AG20443 (cell line): Measurements from ENCODE around the gene NTSR1.
A peak's percentile ranks its signal among the peaks of the same experiment; 100 is the strongest.

ENCODE experiments used
- DNase-seq: peaks from one replicate; pipeline ENCODE4 v3.0.0; 2012; ENCODE audit warnings: low spot score, mixed read lengths

The NTSR1 gene

GRCh38 chr20:62771396-62772102 is 62.9 kb downstream of the NTSR1 start:
- no peak for DNase-seq

GRCh38 chr20:62772103-62772611 is 63.5 kb downstream of the NTSR1 start:
- DNase-seq = no peak

- DNase-seq = no peak
These were observed 64.0 kb downstream of the NTSR1 start for GRCh38 chr20:62772619-62772989.

GRCh38 chr20:62772990-62773844 is 64.6 kb downstream of the NTSR1 start:
- DNase-seq = peak; percentile 58

GRCh38 chr20:62773845-62774714 is 65.4 kb downstream of the NTSR1 start:
- no peak for DNase-seq

- DNase-seq = no peak
These were observed 66.1 kb downstream of the NTSR1 start for GRCh38 chr20:62774762-62775161.

- no peak for DNase-seq
These were observed 66.6 kb downstream of the NTSR1 start for GRCh38 chr20:62775206-62775605.

GRCh38 chr20:62776035-62776691 is 67.5 kb downstream of the NTSR1 start:
- no peak for DNase-seq

GRCh38 chr20:62776692-62777527 is 68.3 kb downstream of the NTSR1 start:
- no peak for DNase-seq

- DNase-seq = no peak
These were observed 68.8 kb downstream of the NTSR1 start for GRCh38 chr20:62777528-62777830.

- no peak for DNase-seq
These were observed 69.4 kb downstream of the NTSR1 start for GRCh38 chr20:62778058-62778457.

- no peak for DNase-seq
These were observed 70.2 kb downstream of the NTSR1 start for GRCh38 chr20:62778601-62779416.

GRCh38 chr20:62779417-62779685 is 70.7 kb downstream of the NTSR1 start:
- no peak for DNase-seq

GRCh38 chr20:62780204-62780603 is 71.6 kb downstream of the NTSR1 start:
- no peak for DNase-seq

GRCh38 chr20:62780696-62781095 is 72.1 kb downstream of the NTSR1 start:
- DNase-seq = no peak

GRCh38 chr20:62782149-62782892 is 73.7 kb downstream of the NTSR1 start:
- DNase-seq = no peak

GRCh38 chr20:62782893-62783278 is 74.2 kb downstream of the NTSR1 start:
- DNase-seq = no peak

GRCh38 chr20:62784497-62784896 is 75.9 kb downstream of the NTSR1 start:
- DNase-seq = no peak

GRCh38 chr20:62785393-62785792 is 76.8 kb downstream of the NTSR1 start:
- DNase-seq = no peak

GRCh38 chr20:62786157-62786556 is 77.5 kb downstream of the NTSR1 start:
- DNase-seq = no peak
